Right lobe of liver (tissue), 4 donors: ENCODE results near the gene ST7.

Experiments used
- CTCF ChIP-seq, 4 donors: fragments of 200-600 bp in 3 of 4; fragments of 450-650 bp in 1 of 4; IDR thresholded peaks; one replicate each; pipeline versions ENCODE4 v1.5.1 to v1.8.0; 2016 to 2022; ENCODE audit warnings: antibody characterized with exemption in 4 of 4, mild to moderate bottlenecking in 2 of 4
- POLR2A ChIP-seq: fragments of 450-650 bp; IDR thresholded peaks from one replicate; pipeline ENCODE4 v1.6.1; 2017; ENCODE audit warnings: antibody characterized with exemption, mild to moderate bottlenecking
- donor health status: DM: no; HTN: no; CAD: no.
- donor health status: DM: no; HTN: no; CAD: no.
- donor health status: DM: no; HTN: yes; CAD: no.

- no peak for TF ChIP-seq CTCF (IDR thresholded peaks at IDR 0.05)
- no peak for TF ChIP-seq POLR2A
These were observed 2.6 kb downstream of the ST7 start for GRCh38 chr7:116955801-116956476.
